T47D (cell line): ENCODE results near the gene LRTM2.

ENCODE experiments used
- DNase-seq, 2 experiments: peaks; one replicate each; pipeline versions ENCODE4 v3.0.0 to v3.0.0-alpha.2; 2011 to 2012; ENCODE audit warnings: low read depth in 1 of 2, low spot score in 1 of 2
- JUND ChIP-seq: IDR thresholded peaks from 2 replicates; pipeline ENCODE4 v1.6.1; 2012; ENCODE audit warnings: low read depth
- in situ Hi-C: cut with HindIII; loops from 2 replicates; pipeline ENCODE4 v1.10.0; 2016; ENCODE audit warnings: low sequenced_read_pairs, low pct_unique_long_range_greater_than_20kb

LRTM2 gene

DNA sequence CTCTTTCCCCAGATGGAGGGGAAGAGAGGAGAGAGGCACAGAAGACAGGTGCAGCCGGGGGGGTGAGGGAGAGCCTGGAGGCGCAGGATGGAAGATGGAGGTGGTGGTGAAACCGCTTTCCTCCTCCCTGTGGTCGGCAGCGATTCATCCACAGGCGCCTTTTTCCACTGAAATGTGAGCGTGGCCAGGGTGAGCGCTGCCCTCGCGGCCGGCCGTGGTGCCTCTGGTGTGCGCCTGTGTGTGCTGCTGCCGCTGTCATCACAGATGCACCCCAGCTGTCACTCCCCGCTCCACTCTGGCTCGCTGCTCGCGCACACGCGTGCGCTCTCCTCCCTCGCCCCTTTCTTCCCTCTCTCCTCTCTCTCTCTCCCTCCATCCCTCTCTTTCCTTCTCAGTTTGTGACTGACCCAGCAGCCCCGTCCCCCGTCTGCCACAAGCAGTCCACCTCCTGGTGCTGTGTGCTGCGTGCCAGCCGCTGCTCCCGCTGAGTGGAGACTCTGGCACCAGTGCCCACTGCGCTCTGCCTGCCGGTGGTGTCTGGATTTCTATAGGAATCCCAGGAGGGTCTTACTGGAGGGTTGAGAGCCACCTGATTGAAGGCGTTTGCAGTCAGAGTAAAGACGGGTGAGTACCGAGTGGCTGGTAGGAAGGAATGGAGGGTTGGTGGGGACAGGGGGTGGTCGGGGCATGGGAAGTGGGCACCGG is at the start of gene LRTM2:
Gene LRTM2, plus strand, starts transcription at position 375 of the 705 bp plus-strand sequence. CDS start 7,584 bp downstream, outside the sequence.
- DNase-seq = no peak
- in situ Hi-C loops = no loop called here
- no peak for TF ChIP-seq JUND

DNA sequence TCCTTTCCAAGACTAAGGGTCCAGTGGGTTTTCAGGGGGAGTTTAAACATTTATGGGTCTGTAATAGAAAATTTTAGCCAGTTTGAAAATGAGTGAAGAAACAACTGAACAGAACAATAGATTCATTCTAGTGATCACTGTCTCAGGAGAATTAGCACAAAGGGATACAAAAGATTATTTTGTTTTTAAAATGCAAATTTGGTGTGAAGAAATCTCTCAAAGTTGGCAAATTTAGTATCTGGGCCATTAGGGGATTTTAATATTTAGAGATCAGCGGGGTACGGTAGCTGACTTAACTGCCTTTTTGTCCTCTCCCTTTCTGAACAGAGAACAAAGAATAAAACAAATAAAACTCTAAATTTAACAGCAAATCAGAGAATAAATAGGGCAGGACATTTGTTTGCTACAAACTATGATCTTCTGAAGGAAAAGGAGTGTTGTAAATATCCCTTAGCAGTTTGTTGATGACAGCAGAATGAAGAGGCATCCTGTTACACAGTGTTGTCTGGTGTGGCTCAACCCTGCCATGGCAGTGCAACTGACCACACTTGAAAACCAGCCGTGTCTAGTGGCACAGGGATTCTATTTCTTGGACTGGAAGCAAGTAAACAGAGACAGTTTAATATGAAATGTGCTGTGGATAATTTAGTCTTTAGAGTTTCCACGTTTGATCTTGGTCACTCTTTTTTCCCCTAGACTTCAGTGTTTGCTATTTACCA is 46.3 kb upstream of the LRTM2 start:
- no peak for TF ChIP-seq JUND
- in situ Hi-C loops = no loop called here
- no peak for DNase-seq

DNA sequence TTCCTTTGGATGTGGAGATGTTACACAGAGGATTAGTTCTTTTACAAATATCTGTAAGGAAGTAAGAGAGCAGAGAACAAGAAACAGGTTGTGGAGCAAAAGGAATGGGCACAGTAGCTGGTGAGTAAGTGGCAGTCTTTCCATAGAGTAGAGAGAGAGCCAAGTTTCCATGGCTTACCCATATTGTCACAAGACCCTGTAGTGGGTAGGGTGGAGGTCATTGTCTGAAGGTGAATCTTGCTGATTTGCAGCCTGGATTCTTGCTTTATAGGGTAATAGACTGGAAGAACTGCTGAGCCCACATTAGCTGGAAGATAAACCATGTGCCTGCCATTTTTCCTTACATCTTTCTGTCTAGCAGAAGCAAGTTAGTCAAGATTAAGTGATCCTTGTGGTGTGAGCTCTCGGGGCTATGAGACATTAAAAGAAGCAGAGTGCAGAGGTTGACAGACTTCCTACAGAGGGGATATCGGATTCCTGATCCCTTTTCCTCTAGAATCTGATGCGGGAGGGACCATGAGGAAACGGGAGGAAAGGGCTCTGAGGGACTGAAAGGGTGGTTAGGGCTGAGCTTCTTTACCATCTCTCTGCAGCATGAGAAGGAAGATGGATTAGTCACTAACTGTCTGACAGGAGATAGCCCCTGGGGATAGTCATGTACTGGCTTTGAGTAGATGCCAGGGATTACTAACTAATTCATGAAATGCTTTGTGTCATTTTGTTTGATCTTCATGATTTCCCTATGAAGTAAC is 44.0 kb upstream of the LRTM2 start:
- TF ChIP-seq JUND = no peak
- no peak for DNase-seq
- in situ Hi-C loops = no loop called here

DNA sequence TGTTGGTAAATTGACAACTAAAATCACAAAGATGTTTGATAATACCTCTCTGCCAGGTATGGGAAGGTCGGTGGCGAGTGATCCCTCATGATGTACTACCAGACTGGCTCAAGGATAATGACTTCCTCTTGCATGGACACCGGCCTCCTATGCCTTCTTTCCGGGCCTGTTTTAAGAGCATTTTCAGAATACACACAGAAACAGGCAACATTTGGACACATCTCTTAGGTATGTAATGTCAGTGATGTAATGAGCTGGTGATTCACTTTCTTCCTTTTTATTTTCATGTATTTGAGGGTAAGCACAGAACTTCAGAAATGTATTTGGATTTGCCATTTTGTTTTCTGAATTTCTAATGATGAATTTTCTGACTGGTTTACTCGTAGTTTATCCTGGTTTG is 42.6 kb upstream of the LRTM2 start:
- in situ Hi-C loops = no loop called here
- DNase-seq = no peak
- no peak for TF ChIP-seq JUND

DNA sequence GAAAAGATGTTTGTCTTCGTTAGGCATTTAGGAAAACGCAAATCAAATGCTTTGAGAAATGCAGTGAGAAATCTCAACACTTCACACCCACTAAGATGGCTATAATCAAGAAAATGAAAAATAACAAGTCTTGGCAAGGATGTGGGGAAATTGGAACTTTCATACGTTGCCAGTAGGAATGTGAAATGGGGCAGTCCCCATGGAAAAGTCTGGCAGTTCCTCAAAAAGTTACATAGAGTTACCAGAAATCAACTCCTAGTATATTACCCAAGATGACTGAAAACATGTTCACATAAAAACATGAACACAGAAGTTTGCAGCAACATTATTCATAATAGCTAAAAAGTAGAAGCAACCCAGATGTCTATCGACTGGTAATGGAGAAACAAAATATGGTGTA is 41.5 kb upstream of the LRTM2 start:
- no peak for TF ChIP-seq JUND
- in situ Hi-C loops = no loop called here
- no peak for DNase-seq

DNA sequence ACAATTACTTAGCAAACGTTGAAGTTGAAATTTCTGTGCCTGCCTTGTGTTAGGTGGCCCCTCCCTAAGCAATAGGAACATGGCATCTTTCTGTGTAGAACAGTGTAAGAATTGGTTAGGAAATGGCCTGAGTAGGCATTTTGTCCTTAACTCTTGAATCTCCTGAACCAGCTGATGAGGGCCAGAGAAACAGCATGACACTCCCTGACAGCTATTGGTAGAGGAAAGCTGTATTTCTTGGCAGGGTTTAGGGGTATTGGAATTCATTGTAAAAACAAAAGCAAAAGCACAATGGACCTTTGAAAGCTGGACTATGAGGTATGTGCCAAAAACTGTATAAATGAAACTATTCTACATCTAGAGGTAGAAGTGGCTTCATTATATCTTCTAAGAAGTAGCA is 40.6 kb upstream of the LRTM2 start:
- in situ Hi-C loops = no loop called here
- no peak for TF ChIP-seq JUND
- no peak for DNase-seq

DNA sequence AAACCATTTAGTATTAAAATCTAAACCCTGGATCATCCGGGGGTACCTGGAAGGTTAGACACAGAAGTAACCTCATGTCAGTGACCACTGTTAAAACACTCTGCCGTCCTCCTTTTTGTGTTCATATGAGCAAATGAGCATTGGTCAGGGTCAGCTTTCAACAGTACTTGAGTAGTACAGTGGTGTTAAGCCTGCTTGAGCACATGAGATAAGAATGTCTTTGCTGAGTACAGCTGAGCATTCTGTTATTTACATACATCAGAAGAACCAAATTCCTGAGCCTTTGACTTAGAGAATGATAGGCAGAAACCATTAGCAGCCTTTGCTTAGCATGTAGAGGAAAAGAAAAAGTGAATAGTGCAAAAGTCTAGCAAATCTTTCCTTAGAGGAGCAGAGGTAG is 38.6 kb upstream of the LRTM2 start:
- DNase-seq = no peak
- TF ChIP-seq JUND = no peak
- in situ Hi-C loops = no loop called here

DNA sequence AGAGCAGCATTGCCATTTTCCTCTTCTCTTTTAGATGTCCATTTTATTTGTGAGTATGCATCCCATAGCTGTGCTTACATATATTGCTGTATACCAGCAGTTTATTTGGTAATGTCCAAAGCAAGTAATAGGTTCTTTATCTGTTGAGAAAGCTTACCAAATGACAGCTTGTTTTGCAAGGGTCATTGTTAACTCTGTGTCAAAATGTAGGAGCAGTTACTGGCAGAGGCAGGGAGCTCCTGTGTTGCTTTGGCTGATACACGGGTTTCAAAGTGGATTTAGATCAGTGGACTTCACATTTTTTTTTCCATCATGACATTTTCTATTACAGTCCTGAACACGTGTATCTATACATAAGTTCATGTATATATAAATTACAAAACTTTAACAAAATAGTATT is 38.1 kb upstream of the LRTM2 start:
- TF ChIP-seq JUND = no peak
- no peak for DNase-seq
- in situ Hi-C loops = no loop called here

DNA sequence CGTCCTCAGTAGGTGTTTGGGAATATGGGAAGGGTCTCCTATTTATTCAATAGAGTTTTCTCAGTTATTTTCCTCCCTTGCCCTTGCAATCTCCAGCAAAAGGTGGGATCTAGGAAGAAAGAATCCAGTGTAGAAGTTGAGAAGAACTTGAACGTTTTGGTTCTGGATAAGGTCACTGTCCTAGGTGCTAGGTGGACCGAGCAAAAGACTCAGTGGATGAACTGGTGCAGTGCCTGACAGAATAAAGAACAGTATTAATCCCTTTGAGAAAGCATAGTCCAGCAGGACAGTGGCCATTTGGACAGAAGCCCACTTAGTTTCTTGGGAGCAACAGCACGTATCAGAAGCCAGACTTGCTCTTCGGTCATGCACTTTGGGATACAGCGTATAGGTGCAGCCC is 32.7 kb upstream of the LRTM2 start:
- in situ Hi-C loops = no loop called here

DNA sequence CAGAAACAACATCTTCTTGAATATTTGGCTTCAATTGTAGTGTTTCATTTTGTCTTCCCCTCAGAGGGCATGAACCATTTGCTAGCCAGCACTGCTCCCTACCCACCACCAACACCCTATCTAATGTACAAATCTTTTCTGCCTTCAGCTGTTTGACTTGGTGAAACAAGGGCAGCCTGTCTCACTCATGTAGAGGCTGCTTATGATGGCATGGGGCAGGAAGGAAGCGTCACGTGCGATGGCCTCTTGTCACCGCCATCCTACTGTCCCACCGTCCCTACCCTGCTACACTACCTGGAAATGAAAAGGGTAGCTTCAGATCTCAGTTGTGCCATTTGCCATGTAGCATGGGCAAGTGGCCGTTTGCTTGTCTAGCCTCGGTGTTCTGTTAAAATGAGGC is 29.9 kb upstream of the LRTM2 start:
- DNase-seq = no peak
- no peak for TF ChIP-seq JUND
- in situ Hi-C loops = no loop called here

More for the DNA sequence above, 32.7 kb upstream of the LRTM2 start:
- TF ChIP-seq JUND = no peak
- DNase-seq = no peak

DNA sequence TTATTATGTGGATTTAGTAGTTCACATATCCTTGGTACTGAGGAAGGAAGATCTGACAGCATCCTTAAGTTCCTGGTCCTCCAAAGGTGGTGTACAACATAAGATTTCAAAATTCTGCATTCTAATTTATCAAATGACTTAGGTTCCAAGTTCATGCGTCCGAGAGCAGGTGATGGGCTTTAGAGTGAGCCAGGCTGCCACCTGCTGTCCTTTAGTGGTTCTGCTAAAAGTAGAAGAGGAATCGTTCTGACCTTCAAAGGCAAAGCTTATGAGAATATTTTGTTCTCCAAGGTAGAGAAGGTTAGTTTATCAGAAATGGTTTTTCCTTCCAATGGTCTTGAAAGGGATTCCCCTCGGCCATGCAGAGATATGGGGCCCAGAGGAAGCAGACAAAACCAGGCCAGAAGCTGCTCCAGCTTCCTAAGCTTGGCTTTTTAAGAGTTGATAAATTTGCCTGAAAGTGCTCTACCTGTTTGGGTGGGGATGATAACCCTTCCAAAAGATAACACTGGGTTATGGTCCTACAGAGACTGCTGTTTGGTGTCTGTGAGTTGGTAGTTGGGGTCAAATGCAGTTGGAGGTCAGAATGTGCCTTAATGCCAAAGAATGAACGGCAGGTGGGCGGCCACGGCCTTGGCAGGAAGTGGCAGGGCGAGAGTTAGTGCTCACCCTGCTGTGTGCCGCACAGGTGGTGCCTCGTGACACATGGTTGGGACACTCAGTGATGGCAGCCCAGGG is 29.1 kb upstream of the LRTM2 start:
- in situ Hi-C loops = no loop called here
- DNase-seq = peak; percentile 70 to 77
- no peak for TF ChIP-seq JUND

DNA sequence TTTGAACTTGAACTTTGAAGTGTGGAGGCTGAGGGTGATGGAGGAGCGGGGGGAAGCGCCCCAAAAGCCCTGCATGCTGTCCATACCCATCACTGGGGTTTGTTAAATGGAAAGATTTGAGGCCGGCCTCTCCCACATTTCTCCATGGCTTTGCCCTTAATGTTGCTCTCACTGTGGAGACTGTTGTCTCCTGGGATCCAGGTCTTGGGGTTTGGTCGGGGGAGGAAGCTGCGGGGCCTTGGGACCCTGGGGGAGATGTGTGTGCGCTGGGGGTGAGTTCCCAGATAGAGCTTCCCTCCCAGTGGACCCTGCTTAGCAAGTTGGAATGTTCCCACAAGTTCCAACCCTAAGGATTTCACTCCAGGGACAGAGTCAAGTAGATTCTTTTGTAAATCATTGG is 28.0 kb upstream of the LRTM2 start:
- in situ Hi-C loops = no loop called here
- no peak for DNase-seq
- no peak for TF ChIP-seq JUND
